Measurements from ENCODE around the gene KEAP1.
"Not testable (repeated sequence)": the region's sequence is repeated elsewhere in the genome, so short reads cannot be mapped to it uniquely, and the experiment has no call there.

KEAP1 gene

GRCh38 chr19:10467104-10467706 lies 36.0 kb downstream of the KEAP1 start:
- Histone ChIP-seq H3K4me1 (ENCODE audit: control insufficient read depth in 1 of 2, insufficient read depth in 1 of 2, low read depth in 1 of 2, low read length in 1 of 2) (no peaks in the 10 kb centered on the region), H3K27me3 (peaks cover 17% of the 10 kb centered on the region), H3K36me3 (no peaks in the 10 kb centered on the region), H3K27ac (no peak overlapping the region), H3K9me3 (no peaks in the 10 kb centered on the region), H3K4me3 (ENCODE audit: low read depth in 1 of 2, low read length in 1 of 2) (no peak overlapping the region)
- TF ChIP-seq CTCF (IDR thresholded peaks at IDR 0.05) = no peak

- Histone ChIP-seq H3K27me3 (peaks cover 27% of the 10 kb centered on the region), H3K4me1 (ENCODE audit: control insufficient read depth in 1 of 2, insufficient read depth in 1 of 2, low read depth in 1 of 2, low read length in 1 of 2) (peaks cover 7 to 8% of the 10 kb centered on the region in 2 experiments), H3K4me3 (ENCODE audit: low read depth in 1 of 2, low read length in 1 of 2) (no peak overlapping the region), H3K9me3 (no peaks in the 10 kb centered on the region), H3K27ac (no peak overlapping the region), H3K36me3 (no peaks in the 10 kb centered on the region)
- no peak for TF ChIP-seq CTCF (IDR thresholded peaks at IDR 0.05)
These were observed 38.7 kb downstream of the KEAP1 start for GRCh38 chr19:10464456-10464855.

- Histone ChIP-seq H3K27ac (no peak overlapping the region), H3K9me3 (no peaks in the 10 kb centered on the region), H3K27me3 (peaks cover 40% of the 10 kb centered on the region), H3K36me3 (no peaks in the 10 kb centered on the region), H3K4me3 (ENCODE audit: low read depth in 1 of 2, low read length in 1 of 2) (no peak overlapping the region), H3K4me1 (ENCODE audit: control insufficient read depth in 1 of 2, insufficient read depth in 1 of 2, low read depth in 1 of 2, low read length in 1 of 2) (peaks cover 7 to 8% of the 10 kb centered on the region in 2 experiments)
- TF ChIP-seq CTCF (IDR thresholded peaks at IDR 0.05) = no peak
These were observed 40.6 kb downstream of the KEAP1 start for GRCh38 chr19:10462557-10462956.

GRCh38 chr19:10462042-10462441 lies 41.1 kb downstream of the KEAP1 start:
- H3K9me3 ChIP-seq; H3K36me3 ChIP-seq; H3K4me1 ChIP-seq (ENCODE audit: control insufficient read depth in 1 of 2, insufficient read depth in 1 of 2, low read depth in 1 of 2, low read length in 1 of 2); H3K27ac ChIP-seq; H3K4me3 ChIP-seq (ENCODE audit: low read depth in 1 of 2, low read length in 1 of 2): not testable (repeated sequence)
- H3K27me3 ChIP-seq = peaks cover 45% of the 10 kb centered on the region

GRCh38 chr19:10461047-10461949 lies 41.9 kb downstream of the KEAP1 start:
- no peaks in the 10 kb centered on the region for H3K9me3 ChIP-seq
- H3K4me1 ChIP-seq (ENCODE audit: control insufficient read depth in 1 of 2, insufficient read depth in 1 of 2, low read depth in 1 of 2, low read length in 1 of 2) = peaks cover 7 to 8% of the 10 kb centered on the region in 2 experiments
- no peak for TF ChIP-seq CTCF (IDR thresholded peaks at IDR 0.05)
- peaks cover 50% of the 10 kb centered on the region for H3K27me3 ChIP-seq
- peak overlapping the region; percentile 50 to 52 for H3K4me3 ChIP-seq (ENCODE audit: low read depth in 1 of 2, low read length in 1 of 2)
- H3K27ac ChIP-seq = peak overlapping the region; percentile 23
- no peaks in the 10 kb centered on the region for H3K36me3 ChIP-seq

GRCh38 chr19:10460714-10461046 lies 42.5 kb downstream of the KEAP1 start:
- no peak for TF ChIP-seq CTCF (IDR thresholded peaks at IDR 0.05)
- H3K36me3 ChIP-seq = no peaks in the 10 kb centered on the region
- no peak overlapping the region for H3K4me3 ChIP-seq (ENCODE audit: low read depth in 1 of 2, low read length in 1 of 2)
- peaks cover 50% of the 10 kb centered on the region for H3K27me3 ChIP-seq
- H3K27ac ChIP-seq = peak overlapping the region; percentile 23
- H3K4me1 ChIP-seq (ENCODE audit: control insufficient read depth in 1 of 2, insufficient read depth in 1 of 2, low read depth in 1 of 2, low read length in 1 of 2) = peaks cover 7 to 8% of the 10 kb centered on the region in 2 experiments
- H3K9me3 ChIP-seq = no peaks in the 10 kb centered on the region

- not testable (repeated sequence) for H3K27ac ChIP-seq; H3K36me3 ChIP-seq; H3K4me1 ChIP-seq (ENCODE audit: control insufficient read depth in 1 of 2, insufficient read depth in 1 of 2, low read depth in 1 of 2, low read length in 1 of 2); H3K4me3 ChIP-seq (ENCODE audit: low read depth in 1 of 2, low read length in 1 of 2); H3K9me3 ChIP-seq
- H3K27me3 ChIP-seq = peaks cover 62% of the 10 kb centered on the region
These were observed 44.4 kb downstream of the KEAP1 start for GRCh38 chr19:10458733-10459132.
